SKM-1 (cell line): ENCODE measurements around the gene TMCO4.
"Not testable (repeated sequence)": the region's sequence is repeated elsewhere in the genome, so short reads cannot be mapped to it uniquely, and the experiment has no call there.

Experiments used
- DNase-seq: peaks from one replicate; lab custom pipeline; 2025; ENCODE audit not compliant: unreplicated experiment; lab: John Stamatoyannopoulos, UW

Gene TMCO4

GRCh38 chr1:19814244-19814661, 14.5 kb upstream of the TMCO4 start:
- DNase-seq: no peak

GRCh38 chr1:19813643-19813960, 13.9 kb upstream of the TMCO4 start:
- DNase-seq: no peak

GRCh38 chr1:19812875-19813642, 13.3 kb upstream of the TMCO4 start:
- no peak for DNase-seq

DNA sequence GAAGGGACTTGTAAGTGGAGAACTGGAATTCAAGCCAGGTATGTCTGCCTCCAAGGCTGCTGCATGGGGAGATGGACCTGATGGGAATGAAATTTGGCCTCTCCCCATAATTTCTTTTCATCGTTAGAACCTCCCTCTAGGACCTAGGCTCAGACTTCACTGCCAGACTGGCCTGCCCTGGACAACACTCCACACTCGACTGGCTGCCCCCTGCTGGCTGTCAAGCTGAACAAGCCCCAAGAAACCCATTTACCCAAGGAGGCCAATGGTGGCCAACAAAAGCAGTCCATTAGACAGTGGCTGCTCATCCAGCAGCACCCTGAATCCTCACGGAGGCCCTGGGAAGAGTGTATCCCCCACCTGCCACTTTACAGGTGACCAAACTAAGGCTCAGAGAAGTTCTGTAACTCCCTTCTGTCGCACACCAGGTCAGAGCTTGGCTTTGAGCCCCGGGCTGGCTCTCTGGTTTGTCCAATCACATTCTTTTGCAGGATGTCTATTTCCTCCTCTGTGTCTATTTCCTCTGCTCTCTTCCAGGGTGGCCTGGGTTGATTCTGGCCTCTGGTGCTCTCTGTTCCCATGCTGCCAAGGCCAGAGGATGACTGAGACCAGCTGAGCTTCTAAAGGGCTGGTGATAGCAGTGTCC, 11.6 kb upstream of the TMCO4 start:
- DNase-seq: peak; percentile 18

DNA sequence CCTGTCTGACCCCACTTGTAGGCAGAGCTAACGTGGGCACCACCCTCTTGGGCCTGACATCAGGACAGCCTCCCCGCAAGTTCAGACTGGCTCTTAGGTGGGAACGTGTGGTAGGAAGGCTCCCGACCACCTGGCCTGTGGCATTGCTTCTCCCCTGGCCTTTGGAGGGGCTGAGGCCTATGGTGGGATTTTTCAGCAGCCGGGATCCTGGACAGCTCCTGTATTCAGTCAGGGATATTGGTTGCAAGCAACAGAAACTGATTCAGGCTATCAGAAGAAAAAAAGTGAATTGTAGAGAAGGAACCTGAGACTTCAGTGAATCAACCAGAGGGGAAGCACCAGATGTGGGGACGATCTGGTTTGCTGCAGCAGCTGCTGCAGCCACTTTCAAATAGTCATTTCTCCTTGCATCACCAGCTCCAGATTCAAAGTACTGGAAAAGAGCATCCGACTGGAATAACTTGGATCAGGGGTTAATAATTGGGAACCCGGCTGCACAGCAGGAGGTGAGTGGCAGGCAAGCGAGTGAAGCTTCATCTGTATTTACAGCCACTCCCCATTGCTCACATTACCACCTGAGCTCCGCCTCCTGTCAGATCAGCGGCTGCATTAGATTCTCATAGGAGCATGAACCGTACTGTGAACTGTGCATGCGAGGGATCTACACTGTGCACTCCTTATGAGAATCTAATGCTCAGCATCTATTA, 9.5 kb upstream of the TMCO4 start:
- no peak for DNase-seq

DNA sequence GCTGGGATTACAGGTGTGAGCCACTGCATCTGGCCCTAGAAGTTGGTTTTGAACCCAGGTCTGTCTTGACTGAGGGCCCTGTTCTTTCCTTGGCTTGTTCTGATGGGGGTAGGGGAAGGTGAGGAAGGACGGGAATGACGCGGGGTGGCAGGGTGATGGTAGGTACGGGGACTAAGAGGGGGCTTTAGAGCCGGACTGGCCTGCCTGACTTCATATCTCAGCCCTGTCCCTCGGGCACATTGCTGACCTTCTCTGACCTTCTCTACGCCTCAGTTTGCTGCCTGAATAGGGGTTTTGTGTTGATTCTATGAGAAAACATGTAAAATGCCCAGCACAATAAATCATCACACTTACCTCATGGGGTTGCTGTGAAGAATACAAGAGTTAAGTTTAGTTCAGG, 8.6 kb upstream of the TMCO4 start:
- DNase-seq: no peak

DNA sequence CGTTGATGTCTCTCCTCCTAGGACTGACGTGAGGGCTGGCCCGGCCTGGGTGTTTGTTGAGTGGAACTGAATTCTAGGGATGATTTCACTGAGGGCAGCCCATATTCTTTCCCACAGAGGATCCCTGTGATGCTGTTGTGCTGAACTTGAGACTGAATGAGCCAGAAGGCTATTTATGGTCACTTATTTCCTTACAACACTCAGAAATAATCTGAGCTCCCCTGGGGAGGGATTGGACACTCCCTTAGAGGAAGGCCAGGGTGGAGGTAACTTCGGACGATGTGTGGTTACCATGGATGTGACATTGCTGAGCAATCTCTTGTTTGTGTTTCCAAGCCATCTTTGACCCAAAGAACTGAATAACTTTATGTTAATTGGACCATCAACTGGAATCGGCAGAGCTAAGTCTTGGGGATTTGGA, 5.1 kb upstream of the TMCO4 start:
- no peak for DNase-seq

GRCh38 chr1:19802269-19802668, 2.6 kb upstream of the TMCO4 start:
- DNase-seq: no peak

GRCh38 chr1:19800076-19800804, 524 bp upstream of the TMCO4 start:
- no peak for DNase-seq

GRCh38 chr1:19798486-19799229, 1.1 kb downstream of the TMCO4 start:
- no peak for DNase-seq

DNA sequence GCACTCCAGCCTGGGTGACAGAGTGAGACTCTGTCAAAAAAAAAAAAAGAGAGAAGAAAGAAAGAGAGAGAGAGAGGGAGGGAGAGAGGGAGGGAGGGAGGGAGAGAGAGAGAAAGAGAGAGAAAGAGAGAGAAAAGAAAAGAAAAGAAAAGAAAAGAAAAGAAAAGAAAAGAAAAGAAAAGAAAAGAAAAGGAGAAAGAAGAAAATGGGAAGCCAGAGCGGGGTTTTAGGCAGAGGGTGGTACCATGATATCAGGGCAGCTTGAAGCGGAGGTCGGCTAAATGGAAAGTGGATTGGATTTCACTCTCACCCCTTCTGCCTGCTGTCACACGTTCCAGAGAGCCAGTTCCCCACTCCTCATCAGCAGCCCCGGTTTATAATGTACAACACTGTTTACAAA, 1.9 kb downstream of the TMCO4 start:
- DNase-seq: no peak

GRCh38 chr1:19794583-19794982, 5.1 kb downstream of the TMCO4 start:
- no peak for DNase-seq

GRCh38 chr1:19793360-19794046, 6.2 kb downstream of the TMCO4 start:
- DNase-seq: no peak

DNA sequence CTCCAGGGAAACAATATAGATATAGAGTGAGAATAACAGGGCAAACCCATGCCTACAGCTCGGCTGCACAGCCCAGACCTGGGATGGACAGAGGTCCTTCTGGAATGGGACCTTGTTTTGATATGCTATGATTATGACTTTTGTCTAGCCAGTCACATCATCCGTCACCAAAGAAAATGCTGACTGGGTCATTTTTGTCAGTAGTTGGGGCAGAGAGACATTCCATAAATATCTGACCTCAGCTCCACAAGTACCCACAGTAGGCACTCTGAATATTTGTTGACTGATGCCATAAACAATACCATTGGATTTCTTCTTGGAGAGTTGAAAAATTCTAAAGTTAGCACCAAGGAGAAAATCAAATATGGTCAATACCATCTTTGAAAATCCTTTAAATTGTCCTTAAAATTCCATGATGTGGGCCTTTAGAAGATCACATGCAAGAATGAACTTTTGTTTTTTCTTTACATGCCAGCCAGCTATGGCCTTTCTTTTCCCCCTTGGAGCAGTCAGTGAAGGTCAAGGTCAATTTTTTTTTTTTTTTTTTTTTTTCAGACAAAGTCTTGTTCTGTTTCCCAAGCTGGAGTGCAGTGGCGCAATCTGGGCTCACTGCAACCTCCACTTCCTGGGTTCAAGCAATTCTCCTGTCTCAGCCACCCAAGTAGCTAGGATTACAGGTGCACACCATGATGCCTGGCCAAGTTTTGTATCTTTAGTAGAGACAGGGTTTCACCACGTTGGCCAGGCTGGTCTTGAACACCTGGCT, 7.3 kb downstream of the TMCO4 start:
- DNase-seq: no peak

- DNase-seq: not testable (repeated sequence)
Measured at GRCh38 chr1:19790061-19790975, 9.4 kb downstream of the TMCO4 start.

DNA sequence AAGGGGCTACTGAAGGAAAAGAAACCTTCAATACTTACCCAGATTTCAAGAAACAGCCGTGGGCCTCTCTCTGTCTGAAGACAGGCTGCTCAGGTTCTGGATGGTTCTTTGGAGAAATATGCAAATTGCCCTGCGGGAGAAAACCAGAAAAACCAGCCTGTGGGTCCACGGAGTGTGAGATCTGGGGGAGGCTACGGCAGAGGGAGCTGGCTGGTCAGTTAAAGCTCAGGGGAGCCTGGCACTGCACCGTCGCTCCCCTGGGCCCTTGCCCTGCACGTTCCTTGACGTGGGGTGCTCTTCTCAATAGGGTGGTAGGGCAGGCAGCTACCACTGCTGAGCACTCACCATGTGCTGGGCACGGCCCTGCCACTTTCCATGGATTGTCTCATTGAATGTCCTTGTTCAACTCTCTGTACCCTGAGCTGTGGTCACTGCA, 12.7 kb downstream of the TMCO4 start:
- DNase-seq: no peak

GRCh38 chr1:19785660-19786059, 14.1 kb downstream of the TMCO4 start:
- DNase-seq: no peak

DNA sequence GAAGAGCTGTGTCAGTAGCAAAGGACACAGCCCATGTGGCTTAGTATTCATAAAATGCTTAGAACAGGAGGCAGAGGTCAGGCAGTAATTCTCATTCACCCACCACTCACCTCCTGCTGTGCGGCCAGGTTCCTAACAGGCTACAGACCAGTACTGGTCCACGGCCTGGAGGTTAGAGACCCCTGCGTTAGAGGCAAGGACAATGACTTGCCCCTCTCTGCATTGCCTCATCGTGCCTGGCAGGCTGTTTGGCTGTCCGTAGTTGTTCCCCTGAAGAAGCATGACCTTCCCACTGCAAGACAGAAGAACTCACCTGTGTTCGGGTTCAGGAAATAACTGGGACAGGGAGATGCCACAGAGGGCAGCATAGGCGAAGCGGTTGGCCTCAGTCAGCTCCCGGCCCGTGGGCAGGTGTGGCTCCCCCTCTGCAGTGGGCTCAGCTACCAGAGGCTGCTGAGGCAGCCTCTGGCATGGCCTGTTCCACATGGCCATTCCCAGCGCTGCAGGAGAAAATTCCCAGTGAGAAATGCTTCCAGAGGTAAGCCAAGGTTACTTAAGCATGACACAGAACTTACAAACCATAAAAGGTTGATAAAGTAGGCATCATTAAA, 19.3 kb downstream of the TMCO4 start:
- no peak for DNase-seq
